HCT116 (cell line): Measurements from ENCODE around the gene IL17RB.

Experiments
- EZH2 ChIP-seq: fragments of 200-600 bp; sonication (generic); IDR thresholded peaks from 2 replicates; pipeline ENCODE4 v1.6.1; 2017; ENCODE audit warnings: antibody characterized with exemption, mixed run types
- POLR2A ChIP-seq: IDR thresholded peaks from 2 replicates; pipeline ENCODE4 v1.7.0; 2011; ENCODE audit warnings: borderline replicate concordance; ENCODE audit not compliant: insufficient read depth, insufficient read length; ENCODE audit errors: extremely low read depth
- TCF7L2 ChIP-seq: IDR thresholded peaks from 2 replicates; pipeline ENCODE4 v1.7.0; 2011; ENCODE audit warnings: borderline replicate concordance, inconsistent platforms; ENCODE audit not compliant: insufficient read depth, insufficient read length; ENCODE audit errors: extremely low read depth
- TF ChIP-seq, protein P1 (sequence below), 3 experiments: fragments of 200-600 bp in 1 of 3; sonication (generic) in 1 of 3; IDR thresholded peaks in 2 of 3; conservative IDR thresholded peaks in 1 of 3; 2 replicates each; pipeline ENCODE4 v1.5.1; 2012 to 2017; ENCODE audit warnings: low read depth in 2 of 3, low read length in 2 of 3, antibody characterized with exemption in 1 of 3, borderline replicate concordance in 1 of 3, control low read depth in 1 of 3, mild to moderate bottlenecking in 1 of 3, mixed read lengths in 1 of 3, mixed run types in 1 of 3, moderate library complexity in 1 of 3; ENCODE audit not compliant: insufficient read depth in 1 of 3

DNA sequence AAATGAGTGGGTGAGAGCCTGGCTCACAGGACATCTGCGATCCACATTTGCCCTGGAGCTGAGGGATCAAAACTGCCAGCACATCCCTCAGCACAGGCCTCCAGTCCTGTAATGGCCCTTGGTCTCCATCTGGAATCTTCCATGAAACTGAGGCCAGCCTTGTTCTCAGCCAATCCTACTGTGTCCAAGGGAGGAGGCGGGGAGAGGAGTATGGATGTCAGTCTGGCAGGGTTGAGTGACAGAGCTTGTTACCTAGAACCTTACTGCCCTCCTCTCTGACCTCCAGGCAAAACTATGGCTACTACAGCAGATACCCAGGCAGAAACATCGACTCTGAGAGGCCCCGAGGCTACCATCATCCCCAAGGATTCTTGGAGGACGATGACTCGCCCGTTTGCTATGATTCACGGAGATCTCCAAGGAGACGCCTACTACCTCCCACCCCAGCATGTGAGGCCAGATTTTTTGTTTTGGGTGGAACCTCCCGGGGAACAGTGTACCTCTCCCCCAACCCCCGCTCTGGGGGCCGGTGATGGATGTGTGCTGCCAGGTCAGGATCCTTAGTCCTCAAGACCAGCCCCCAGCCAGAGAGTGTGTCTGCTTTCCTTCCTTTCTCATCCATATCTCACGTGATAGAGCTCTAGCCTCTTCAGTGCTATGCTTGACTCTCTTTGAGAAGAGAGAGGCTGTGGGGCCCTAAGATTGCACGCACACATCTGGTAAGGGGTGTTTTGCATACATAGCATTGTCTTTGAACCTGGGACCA, 41.5 kb upstream of the IL17RB start:
- TF ChIP-seq, protein P1, sequence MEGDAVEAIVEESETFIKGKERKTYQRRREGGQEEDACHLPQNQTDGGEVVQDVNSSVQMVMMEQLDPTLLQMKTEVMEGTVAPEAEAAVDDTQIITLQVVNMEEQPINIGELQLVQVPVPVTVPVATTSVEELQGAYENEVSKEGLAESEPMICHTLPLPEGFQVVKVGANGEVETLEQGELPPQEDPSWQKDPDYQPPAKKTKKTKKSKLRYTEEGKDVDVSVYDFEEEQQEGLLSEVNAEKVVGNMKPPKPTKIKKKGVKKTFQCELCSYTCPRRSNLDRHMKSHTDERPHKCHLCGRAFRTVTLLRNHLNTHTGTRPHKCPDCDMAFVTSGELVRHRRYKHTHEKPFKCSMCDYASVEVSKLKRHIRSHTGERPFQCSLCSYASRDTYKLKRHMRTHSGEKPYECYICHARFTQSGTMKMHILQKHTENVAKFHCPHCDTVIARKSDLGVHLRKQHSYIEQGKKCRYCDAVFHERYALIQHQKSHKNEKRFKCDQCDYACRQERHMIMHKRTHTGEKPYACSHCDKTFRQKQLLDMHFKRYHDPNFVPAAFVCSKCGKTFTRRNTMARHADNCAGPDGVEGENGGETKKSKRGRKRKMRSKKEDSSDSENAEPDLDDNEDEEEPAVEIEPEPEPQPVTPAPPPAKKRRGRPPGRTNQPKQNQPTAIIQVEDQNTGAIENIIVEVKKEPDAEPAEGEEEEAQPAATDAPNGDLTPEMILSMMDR (IDR thresholded peaks at IDR 0.05 in 2 of 3, conservative IDR thresholded peaks at IDR 0.05 in 1 of 3; ENCODE audit: borderline replicate concordance in 1 of 3, insufficient read depth in 1 of 3, low read depth in 2 of 3, low read length in 2 of 3): no peak
- TF ChIP-seq POLR2A (no peak), TCF7L2 (no peak), EZH2 (no peak)
